M059J (cell line): ENCODE data around the gene AFG3L2. TPM values are rescaled to one million over a fixed set of nuclear protein-coding genes. Genes with fewer than 3 reads are reported as not detected.
A peak's percentile ranks its signal among the peaks of the same experiment; 100 is the strongest.

ENCODE experiments used
- DNase-seq: peaks from one replicate; pipeline ENCODE4 v3.0.0-alpha.2; 2012; ENCODE audit warnings: low read depth
- total RNA-seq: library from RNA; depleted of rRNA; stranded (reverse); fragments of >200 nt; shearing (Covaris generic); gene quantifications from 2 replicates; pipeline ENCODE4 v1.2.3, GENCODE V29; 2014

AFG3L2 gene
- total RNA-seq, 1 experiment from 2014 or later, result 48.9 TPM

DNA sequence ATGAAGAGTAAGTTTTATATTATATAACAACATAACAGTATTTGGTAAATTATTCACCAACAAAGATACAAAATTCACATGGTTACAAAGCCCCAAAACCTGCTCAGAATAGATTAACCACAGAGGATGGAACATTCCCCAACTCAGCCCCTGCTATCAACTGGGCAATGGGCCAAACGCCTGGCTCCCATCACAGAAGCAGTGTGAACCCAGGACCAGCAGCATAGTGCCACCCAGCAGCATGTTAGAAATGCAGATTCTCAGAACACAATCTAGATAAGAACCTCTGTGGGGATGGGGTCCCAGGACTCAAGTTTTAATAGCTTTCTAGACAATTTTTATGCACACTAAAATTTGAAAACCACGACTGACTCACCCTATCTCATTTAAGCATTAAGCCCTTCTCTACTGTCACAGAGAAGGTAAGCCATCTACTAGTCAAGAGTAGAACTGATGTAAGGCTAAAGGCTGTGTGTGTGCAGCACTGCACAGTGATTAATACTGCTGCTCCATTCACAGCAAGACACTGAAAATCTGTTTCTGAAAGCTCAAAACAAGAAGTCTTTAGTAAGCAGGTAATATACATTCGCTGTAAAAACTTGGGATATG, 15.2 kb downstream of the AFG3L2 start:
- peak; percentile 21 for DNase-seq

DNA sequence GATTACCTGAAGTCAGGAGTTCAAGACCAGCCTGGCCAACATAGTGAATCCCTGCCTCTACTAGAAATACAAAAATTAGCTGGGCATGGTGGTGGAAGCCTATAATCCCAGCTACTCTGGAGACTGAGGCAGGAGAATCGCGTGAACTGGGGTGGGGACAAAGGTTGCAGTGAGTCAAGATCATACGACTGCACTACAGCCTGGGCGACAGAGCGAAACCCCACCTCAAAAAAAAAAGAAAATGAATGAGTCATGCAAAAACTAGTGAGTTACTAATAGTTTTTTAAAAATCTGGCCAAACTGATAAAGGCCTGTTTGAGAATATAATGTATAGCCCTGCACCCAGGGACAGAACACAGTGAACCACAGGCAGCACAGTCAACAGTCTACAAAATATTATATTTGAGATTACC, 17.5 kb downstream of the AFG3L2 start:
- DNase-seq, result no peak

- DNase-seq, result no peak
Observed at GRCh38 chr18:12352188-12352587, 24.8 kb downstream of the AFG3L2 start.

DNA sequence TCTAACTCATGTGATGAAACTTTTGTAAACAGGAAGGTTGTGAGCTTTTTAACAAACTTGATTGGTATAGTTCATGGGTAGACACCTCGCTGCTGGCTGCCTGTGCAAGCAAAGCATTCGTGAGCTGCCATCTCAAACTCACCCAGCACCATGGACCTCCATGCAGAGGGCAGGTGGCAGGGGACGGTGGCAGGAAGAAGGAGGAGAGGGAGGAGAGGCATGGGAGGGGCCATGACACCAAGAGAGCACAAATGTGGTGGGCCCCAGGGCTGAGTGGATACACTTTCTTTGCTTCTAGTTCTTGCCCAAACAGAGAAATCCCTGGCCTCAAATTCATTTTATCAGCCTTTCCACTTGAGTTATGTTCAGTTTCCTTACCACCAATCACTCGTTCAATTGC, 29.1 kb downstream of the AFG3L2 start:
- no peak for DNase-seq

GRCh38 chr18:12346240-12346565, 30.8 kb downstream of the AFG3L2 start:
- no peak for DNase-seq

GRCh38 chr18:12345491-12346239, 31.4 kb downstream of the AFG3L2 start:
- peak; percentile 19 for DNase-seq

DNA sequence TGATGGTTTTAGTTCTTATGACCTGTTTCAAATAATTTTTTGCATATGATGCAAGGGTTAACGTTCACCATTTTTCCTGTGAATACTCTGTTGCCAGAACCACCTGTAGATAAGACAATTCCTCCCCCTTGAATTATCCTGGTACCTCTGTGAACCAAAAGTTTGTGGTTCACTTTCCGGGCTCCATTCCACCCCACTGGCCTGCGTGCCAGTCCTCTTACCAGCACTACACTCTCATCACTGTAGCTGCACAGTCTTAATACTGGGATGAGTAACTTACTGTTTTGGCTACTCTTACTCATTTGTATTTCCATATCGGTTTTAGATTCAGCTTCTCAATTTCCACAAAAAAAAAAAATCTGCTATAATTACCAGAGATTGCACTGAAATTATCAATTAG, 34.4 kb downstream of the AFG3L2 start:
- no peak for DNase-seq

GRCh38 chr18:12340945-12341660, 35.9 kb downstream of the AFG3L2 start:
- DNase-seq, result no peak

DNA sequence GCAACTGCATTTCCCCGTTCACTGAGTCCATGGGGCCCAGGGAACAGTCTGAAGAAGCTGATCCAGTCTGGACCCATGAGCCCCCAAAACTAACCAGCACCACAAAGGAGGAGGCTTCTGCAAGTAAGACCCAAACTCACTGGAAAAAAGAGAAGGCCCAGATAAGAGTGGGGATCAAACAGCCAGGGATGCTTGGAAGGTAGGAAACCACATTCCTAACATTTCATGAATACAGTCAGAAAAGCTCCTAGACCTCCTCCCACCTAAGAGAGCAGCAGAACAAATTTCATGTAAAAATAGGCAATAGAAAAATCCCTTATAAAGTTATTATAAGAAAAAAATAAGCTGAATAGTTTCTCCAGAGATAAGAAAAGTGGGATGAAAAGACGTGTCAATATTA, 38.6 kb downstream of the AFG3L2 start:
- DNase-seq, result no peak

- DNase-seq, result peak; percentile 95
Observed at GRCh38 chr18:12336887-12337286, 40.1 kb downstream of the AFG3L2 start.

DNA sequence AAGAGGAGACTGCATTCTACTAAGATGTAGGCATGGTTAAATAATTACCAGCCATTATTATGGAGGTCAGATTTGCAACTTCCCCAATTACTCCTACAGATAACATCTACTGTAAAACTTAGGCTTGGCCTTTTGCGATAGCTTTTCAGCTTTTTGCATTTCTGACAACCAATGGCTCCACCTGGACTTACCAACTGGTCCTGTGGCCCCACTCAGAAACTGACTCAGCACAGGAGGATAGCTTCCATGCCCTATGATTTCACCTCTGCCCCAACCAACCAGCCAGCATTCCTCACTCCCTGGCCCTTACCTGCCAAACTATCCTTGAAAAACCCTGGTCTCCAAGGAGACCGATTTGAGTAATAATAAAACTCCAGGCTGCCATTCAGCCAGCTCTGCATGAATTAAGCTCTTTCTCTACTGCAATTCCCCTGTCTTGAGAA, 40.8 kb downstream of the AFG3L2 start:
- DNase-seq, result peak; percentile 47

DNA sequence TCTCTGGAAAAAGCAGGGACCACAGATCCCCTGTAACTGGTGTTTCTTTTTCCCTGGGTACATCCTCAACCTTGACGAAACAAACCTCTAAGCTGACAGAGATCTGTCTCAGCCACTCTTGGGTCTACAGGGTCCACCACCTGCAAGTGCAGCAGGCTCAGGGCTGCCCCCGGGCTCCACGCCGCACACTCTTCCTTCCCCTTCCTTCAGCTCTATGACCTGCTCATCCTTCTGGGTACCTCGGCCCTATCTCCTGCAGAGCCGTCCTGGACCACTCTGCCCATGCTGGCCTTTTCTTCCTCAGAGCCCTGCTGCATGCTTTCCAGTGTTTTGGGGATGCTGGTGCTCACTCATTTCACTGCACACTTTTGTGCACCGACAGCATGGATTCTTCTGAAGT, 41.5 kb downstream of the AFG3L2 start:
- DNase-seq, result no peak

DNA sequence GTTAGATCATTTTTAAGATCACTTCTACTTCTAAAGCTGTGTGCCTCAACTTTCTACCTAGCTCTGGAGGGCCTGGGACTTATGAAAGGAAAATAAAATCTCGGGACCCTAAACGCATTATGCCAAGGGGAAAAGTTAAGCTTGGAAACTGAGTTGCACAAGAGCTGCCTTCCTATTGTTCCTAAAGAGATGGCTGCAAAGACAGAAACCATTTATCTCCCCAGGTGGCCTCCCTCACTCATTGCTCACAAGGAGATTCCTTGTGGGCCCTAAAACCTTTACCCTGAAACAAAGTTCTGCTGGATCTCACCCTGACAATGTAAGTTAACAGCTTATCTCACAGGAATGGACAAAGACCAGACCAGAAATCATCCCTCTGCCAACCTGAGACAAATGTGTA, 42.2 kb downstream of the AFG3L2 start:
- no peak for DNase-seq

DNA sequence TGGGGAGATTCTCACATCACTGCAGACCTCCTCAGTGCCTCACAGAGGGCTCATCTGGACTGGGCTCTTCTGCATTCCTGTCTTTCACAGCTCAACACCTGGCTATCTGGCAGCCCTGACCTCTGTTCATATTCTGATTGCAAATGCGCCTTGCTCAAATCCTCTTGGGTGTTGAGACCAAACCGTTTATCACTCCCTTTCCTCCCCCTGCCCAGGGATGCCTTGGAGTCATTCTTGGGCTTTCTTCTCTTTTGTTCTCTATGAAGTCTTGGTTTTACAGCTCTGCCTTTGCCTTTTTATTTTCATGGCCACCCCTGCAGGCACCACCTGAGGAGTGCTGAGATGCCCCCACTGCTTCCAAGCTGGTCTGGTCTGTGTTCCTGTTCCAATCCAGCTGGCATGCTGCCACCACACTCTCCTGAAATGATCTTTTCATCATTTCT, 42.6 kb downstream of the AFG3L2 start:
- no peak for DNase-seq

DNA sequence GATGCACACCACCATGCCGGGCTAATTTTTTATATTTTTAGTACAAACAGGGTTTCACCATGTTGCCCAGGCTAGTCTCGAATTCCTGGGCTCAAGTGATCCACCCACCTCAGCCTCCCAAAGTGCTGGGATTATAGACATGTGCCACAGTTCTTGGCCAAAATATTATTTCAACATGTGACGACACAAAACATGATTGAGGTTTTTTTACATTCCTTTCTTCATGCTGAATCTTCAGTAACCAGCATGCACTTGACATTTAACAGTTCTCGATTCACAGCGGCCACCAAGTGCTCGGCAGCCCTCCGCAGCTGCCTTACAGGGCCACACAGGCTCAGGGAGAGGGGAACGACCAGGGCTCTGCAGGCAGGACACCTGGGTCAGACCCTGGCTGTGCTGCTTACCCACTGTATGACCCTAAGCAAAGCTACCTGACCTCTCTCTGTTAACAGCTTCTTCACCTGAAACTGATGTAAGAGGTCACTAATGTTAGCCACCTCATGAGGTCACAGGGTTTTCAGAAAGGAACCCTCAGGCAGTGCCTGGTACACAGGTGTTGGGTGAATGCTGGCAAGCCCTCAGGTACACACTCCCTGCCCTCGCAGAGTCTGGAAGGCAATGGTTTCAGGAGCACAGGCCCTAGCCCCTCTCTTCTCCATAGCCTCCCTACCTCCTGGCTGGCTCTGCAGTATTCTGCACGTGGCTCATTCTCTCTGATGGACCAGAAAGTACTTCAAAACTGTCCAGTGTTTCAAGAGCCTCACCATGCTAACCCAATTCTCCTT, 43.3 kb downstream of the AFG3L2 start:
- DNase-seq, result no peak

GRCh38 chr18:12330766-12331165, 46.3 kb downstream of the AFG3L2 start:
- no peak for DNase-seq

DNA sequence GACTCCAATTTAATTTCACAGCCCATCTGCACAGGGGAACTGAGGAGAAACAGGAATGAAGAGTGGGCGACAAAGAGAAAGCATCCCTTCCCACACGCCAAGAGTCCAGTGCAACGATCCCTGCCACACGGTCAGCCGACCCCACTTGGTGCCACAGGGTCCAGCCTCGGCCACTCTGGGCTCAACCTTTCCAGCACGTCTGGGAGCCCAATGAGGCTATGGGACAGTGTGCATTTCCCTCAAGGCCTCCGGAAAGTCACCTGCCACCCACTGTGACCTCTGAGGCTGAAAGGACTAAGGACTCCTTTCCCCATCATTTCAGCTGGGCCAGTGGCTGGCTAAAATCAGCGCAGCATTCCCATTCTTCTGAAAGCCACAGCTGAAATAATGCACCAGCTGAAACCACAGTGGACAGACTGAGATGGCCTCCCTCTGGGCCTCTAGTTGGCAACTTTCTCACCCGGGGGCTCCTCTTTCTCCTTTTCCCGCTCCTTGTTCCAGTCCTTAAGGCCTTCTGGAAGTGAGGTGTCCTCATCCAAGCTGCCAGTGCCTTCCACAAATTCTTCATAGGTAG, 47.8 kb downstream of the AFG3L2 start:
- DNase-seq, result no peak

DNA sequence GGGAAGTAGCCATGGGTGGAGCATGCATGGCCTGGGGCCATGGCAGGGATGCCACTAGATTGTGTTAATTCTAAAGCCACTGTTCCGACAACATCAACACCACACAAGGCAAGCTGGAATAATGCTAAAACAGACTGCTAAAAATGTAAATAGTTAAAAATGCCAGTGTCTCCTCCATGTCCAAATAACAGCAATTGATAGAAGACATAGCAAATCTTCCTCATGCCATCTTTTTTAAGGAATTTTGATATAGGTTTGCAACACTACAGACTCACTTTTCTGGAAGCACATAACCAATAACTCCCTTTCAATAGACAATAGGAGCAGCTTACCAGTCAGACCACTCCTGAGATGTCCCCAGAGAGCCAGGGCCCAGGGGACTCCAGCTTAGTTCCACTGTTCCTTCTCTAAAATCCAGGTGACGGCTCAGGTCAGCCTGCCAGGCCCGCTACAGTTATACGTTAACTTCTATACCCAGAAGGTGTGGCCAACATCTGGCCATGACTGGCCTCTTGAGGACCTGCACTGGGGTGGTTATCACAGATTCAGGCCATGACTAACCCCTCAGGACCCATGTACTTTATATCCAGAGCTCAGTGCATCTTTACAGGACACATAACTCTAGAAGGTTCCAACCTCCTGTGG, 48.7 kb downstream of the AFG3L2 start:
- no peak for DNase-seq

- DNase-seq, result peak; percentile 68
Observed at GRCh38 chr18:12327510-12328178, 49.4 kb downstream of the AFG3L2 start.

DNA sequence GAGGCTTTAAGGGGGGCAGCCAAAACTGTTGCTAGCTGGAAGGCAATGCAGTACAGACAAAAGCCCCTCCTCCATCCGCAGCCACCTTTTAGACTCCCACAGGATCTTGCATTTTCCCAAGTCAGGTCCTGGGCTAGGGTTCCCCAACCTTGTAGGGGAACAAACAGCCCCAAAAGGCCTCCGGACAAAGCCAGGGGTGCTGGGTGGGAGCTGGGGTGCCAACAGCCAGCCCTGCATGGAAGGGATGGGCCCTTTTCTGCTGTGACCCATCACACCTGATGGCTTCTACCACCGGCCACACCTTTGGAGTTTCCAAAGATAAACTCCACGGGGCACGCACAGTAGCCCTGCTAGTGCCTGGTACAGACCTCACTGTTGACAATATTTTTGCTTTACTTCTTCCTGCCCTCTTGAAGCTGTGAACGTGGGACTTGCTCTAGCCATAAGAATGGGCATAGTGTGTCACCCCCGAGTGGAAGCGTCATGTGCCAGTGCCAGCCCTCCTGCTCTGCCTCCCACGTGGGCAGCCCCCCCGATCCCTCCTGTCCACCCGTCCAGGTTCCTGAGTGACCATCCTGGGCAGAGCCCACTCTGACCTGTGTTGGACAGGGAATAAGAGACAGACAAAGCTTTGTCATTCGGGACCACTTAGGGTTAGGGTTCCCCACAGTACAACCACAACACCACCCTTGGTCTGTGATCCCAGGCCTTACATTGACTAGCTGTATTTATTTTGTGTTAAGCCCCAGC, 50.1 kb downstream of the AFG3L2 start:
- DNase-seq, result no peak
